HepG2 (cell line): ENCODE results near the gene PHYHIPL. TPM values are rescaled to one million over a fixed set of nuclear protein-coding genes. Genes with fewer than 3 reads are reported as not detected.

ENCODE experiments used
- DPF2 ChIP-seq: sonication (generic); formaldehyde crosslinking; IDR thresholded peaks from 2 replicates; pipeline ENCODE4 v1.4.0; 2020; ENCODE audit warnings: mild to moderate bottlenecking, low read depth, missing genetic modification reagents, borderline replicate concordance
- ELF3 ChIP-seq: IDR thresholded peaks from 2 replicates; pipeline ENCODE4 v1.6.1; 2016; ENCODE audit warnings: missing genetic modification reagents, missing compliant biosample characterization
- FOXJ3 ChIP-seq: sonication (generic); formaldehyde crosslinking; IDR thresholded peaks from 2 replicates; pipeline ENCODE4 v1.4.0; 2020; ENCODE audit warnings: missing genetic modification reagents, mild to moderate bottlenecking, borderline replicate concordance
- FOXK1 ChIP-seq: sonication (generic); formaldehyde crosslinking; IDR thresholded peaks from 2 replicates; pipeline ENCODE4 v1.4.0; 2020; ENCODE audit warnings: low read depth, missing genetic modification reagents, borderline replicate concordance
- GLI4 ChIP-seq: sonication (generic); formaldehyde crosslinking; IDR thresholded peaks from 2 replicates; pipeline ENCODE4 v1.5.1; 2020; ENCODE audit warnings: missing genetic modification reagents, mild to moderate bottlenecking, moderate library complexity, borderline replicate concordance
- HNF4A ChIP-seq: sonication (generic); formaldehyde crosslinking; IDR thresholded peaks from 2 replicates; pipeline ENCODE4 v1.4.0; 2020; ENCODE audit warnings: missing genetic modification reagents
- KAT2B ChIP-seq: fragments of 150-350 bp; IDR thresholded peaks from 2 replicates; pipeline ENCODE4 v1.6.1; 2014; ENCODE audit warnings: low read depth, low read length, borderline replicate concordance
- MED13 ChIP-seq: sonication (generic); formaldehyde crosslinking; IDR thresholded peaks from 2 replicates; pipeline ENCODE4 v1.5.0; 2020; ENCODE audit warnings: missing genetic modification reagents
- MIXL1 ChIP-seq: IDR thresholded peaks from 2 replicates; pipeline ENCODE4 v1.6.1; 2016
- NFIC ChIP-seq: IDR thresholded peaks from 2 replicates; pipeline ENCODE4 v1.6.1; 2012; ENCODE audit warnings: mild to moderate bottlenecking, low read length, inconsistent platforms
- PPARG ChIP-seq: conservative IDR thresholded peaks from 2 replicates; pipeline ENCODE4 v1.6.1; 2016; ENCODE audit warnings: missing biosample characterization, missing genetic modification reagents
- RARA ChIP-seq: IDR thresholded peaks from 2 replicates; pipeline ENCODE4 v1.6.1; 2016; ENCODE audit warnings: missing genetic modification reagents, missing compliant biosample characterization
- SOX6 ChIP-seq, 2 experiments: fragments of 450-650 bp in 1 of 2; sonication (generic) in 1 of 2; formaldehyde crosslinking in 1 of 2; IDR thresholded peaks; 2 replicates each; pipeline versions ENCODE4 v1.4.0 to v1.6.1; 2017 to 2020; ENCODE audit warnings: antibody characterized with exemption in 1 of 2, mild to moderate bottlenecking in 1 of 2, missing genetic modification reagents in 1 of 2
- ZNF570 ChIP-seq: sonication (generic); formaldehyde crosslinking; IDR thresholded peaks from 2 replicates; pipeline ENCODE4 v1.4.0; 2020; ENCODE audit warnings: mild to moderate bottlenecking, missing genetic modification reagents, borderline replicate concordance
- polyA plus RNA-seq, 8 experiments: library from polyadenylated mRNA; depleted of rRNA in 3 of 8; stranded (reverse) in 7 of 8; unstranded in 1 of 8; fragments of >200 nt; fragmentation: Illumina TruSeq in 4 of 8; extraction: Trizol in 4 of 8; gene quantifications; 2 replicates each; pipeline versions ENCODE4 v1.2.1 to v1.2.3, GENCODE V29; 2011 to 2016; ENCODE audit warnings: low read depth in 4 of 8, missing spikeins in 1 of 8, mixed read lengths in 1 of 8; ENCODE audit not compliant: insufficient read depth in 1 of 8
- total RNA-seq, 5 experiments: library from RNA; depleted of rRNA; stranded (reverse); fragments of >200 nt; fragmentation: Illumina TruSeq; extraction: Trizol; gene quantifications; 2 replicates each; pipeline ENCODE4 v1.2.3, GENCODE V29; 2016; ENCODE audit warnings: low read depth in 1 of 5
- TF ChIP-seq, protein P1 (sequence below): sonication (generic); formaldehyde crosslinking; conservative IDR thresholded peaks from 2 replicates; pipeline ENCODE4 v1.4.0; 2020; ENCODE audit warnings: missing genetic modification reagents
- TF ChIP-seq, protein P2 (sequence below): sonication (generic); formaldehyde crosslinking; IDR thresholded peaks from 2 replicates; pipeline ENCODE4 v1.4.0; 2020; ENCODE audit warnings: missing genetic modification reagents, mild to moderate bottlenecking, borderline replicate concordance
- TF ChIP-seq, protein P3 (sequence below): sonication (generic); formaldehyde crosslinking; IDR thresholded peaks from 2 replicates; pipeline ENCODE4 v1.4.0; 2020; ENCODE audit warnings: missing genetic modification reagents
- TF ChIP-seq, protein P4 (sequence below): IDR thresholded peaks from 2 replicates; pipeline ENCODE4 v1.6.1; 2016; ENCODE audit warnings: low read depth
- TF ChIP-seq, protein P5 (sequence below), 2 experiments: IDR thresholded peaks; 2 replicates each; pipeline ENCODE4 v1.6.1; 2011 to 2012; ENCODE audit warnings: low read length in 2 of 2, borderline replicate concordance in 1 of 2, low read depth in 1 of 2, mild to moderate bottlenecking in 1 of 2, moderate library complexity in 1 of 2

The PHYHIPL gene
- total and polyA plus RNA-seq, 2 of the 13 experiments (the other 11 are each of a cell fraction or from before 2014, with no cell fraction given), result 40.6 to 78.5 TPM

DNA sequence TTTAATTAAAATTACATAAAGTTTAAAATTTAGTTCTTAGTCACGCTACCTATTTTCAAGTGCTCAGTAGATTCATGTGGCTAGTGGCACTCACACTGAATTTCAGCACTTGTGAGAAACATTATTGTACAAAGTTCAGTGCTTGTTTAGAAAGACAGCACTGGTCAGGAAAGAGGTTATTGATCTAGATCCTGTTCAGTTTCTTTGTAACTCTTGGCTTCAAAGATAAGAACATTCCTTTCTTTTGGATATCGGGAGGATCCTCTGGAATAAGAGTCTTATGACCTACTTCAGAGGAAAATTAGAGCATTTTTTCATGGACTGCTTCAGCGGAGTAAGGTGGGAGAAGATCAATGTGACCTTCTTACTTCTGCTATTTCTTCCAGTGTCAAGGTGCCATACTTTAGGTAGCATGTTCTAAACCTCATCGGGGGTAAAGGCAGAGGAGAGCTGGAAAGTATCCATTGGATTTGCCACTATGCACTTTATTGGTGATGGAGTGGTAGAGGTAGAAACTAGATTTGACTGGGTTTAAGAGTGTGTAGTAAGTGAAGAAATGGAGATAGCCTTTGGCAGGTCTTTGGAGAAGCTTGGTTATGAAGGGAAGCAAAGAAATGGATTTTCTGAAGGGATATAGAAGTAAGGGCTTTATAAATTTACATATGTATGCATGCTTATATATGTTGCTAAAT lies 39.9 kb downstream of the PHYHIPL start (continued):
- no peak for TF ChIP-seq SOX6 (IDR thresholded peaks at IDR 0.05)
- peak; percentile 64; the same call in 1 of the 2 replicates for TF ChIP-seq SOX6 (CRISPR knock-in tag; IDR thresholded peaks at IDR 0.05)
- no peak for TF ChIP-seq ZNF570 (CRISPR knock-in tag)
- TF ChIP-seq, protein P1, sequence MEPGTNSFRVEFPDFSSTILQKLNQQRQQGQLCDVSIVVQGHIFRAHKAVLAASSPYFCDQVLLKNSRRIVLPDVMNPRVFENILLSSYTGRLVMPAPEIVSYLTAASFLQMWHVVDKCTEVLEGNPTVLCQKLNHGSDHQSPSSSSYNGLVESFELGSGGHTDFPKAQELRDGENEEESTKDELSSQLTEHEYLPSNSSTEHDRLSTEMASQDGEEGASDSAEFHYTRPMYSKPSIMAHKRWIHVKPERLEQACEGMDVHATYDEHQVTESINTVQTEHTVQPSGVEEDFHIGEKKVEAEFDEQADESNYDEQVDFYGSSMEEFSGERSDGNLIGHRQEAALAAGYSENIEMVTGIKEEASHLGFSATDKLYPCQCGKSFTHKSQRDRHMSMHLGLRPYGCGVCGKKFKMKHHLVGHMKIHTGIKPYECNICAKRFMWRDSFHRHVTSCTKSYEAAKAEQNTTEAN (CRISPR knock-in tag), result 0 out of 2 replicates have a peak, but pooled peaks have one; percentile 33
- TF ChIP-seq ELF3 (CRISPR knock-in tag), result 0 out of 2 replicates have a peak, but pooled peaks have one; percentile 18
- TF ChIP-seq, protein P2, sequence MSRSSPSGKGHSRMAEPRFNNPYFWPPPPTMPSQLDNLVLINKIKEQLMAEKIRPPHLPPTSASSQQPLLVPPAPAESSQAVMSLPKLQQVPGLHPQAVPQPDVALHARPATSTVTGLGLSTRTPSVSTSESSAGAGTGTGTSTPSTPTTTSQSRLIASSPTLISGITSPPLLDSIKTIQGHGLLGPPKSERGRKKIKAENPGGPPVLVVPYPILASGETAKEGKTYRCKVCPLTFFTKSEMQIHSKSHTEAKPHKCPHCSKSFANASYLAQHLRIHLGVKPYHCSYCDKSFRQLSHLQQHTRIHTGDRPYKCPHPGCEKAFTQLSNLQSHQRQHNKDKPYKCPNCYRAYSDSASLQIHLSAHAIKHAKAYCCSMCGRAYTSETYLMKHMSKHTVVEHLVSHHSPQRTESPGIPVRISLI (CRISPR knock-in tag), result peak; percentile 27; the same call in 1 of the 2 replicates
- TF ChIP-seq GLI4 (CRISPR knock-in tag), result no peak
- TF ChIP-seq HNF4A (CRISPR knock-in tag), result peak; percentile 88
- TF ChIP-seq FOXJ3, result 0 out of 2 replicates have a peak, but pooled peaks have one; percentile 41
- TF ChIP-seq MED13 (CRISPR knock-in tag), result peak; percentile 44; the same call in 1 of the 2 replicates
- TF ChIP-seq FOXK1 (CRISPR knock-in tag), result peak; percentile 31; the same call in 1 of the 2 replicates
- TF ChIP-seq, protein P3, sequence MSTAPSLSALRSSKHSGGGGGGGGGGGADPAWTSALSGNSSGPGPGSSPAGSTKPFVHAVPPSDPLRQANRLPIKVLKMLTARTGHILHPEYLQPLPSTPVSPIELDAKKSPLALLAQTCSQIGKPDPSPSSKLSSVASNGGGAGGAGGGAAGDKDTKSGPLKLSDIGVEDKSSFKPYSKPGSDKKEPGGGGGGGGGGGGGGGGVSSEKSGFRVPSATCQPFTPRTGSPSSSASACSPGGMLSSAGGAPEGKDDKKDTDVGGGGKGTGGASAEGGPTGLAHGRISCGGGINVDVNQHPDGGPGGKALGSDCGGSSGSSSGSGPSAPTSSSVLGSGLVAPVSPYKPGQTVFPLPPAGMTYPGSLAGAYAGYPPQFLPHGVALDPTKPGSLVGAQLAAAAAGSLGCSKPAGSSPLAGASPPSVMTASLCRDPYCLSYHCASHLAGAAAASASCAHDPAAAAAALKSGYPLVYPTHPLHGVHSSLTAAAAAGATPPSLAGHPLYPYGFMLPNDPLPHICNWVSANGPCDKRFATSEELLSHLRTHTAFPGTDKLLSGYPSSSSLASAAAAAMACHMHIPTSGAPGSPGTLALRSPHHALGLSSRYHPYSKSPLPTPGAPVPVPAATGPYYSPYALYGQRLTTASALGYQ (CRISPR knock-in tag), result peak; percentile 58; the same call in 1 of the 2 replicates
- TF ChIP-seq, protein P4, sequence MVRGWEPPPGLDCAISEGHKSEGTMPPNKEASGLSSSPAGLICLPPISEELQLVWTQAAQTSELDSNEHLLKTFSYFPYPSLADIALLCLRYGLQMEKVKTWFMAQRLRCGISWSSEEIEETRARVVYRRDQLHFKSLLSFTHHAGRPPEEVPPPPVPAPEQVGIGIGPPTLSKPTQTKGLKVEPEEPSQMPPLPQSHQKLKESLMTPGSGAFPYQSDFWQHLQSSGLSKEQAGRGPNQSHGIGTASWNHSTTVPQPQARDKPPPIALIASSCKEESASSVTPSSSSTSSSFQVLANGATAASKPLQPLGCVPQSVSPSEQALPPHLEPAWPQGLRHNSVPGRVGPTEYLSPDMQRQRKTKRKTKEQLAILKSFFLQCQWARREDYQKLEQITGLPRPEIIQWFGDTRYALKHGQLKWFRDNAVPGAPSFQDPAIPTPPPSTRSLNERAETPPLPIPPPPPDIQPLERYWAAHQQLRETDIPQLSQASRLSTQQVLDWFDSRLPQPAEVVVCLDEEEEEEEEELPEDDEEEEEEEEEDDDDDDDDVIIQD (CRISPR knock-in tag), result peak; percentile 50; the same call in 1 of the 2 replicates
- TF ChIP-seq, protein P5, sequence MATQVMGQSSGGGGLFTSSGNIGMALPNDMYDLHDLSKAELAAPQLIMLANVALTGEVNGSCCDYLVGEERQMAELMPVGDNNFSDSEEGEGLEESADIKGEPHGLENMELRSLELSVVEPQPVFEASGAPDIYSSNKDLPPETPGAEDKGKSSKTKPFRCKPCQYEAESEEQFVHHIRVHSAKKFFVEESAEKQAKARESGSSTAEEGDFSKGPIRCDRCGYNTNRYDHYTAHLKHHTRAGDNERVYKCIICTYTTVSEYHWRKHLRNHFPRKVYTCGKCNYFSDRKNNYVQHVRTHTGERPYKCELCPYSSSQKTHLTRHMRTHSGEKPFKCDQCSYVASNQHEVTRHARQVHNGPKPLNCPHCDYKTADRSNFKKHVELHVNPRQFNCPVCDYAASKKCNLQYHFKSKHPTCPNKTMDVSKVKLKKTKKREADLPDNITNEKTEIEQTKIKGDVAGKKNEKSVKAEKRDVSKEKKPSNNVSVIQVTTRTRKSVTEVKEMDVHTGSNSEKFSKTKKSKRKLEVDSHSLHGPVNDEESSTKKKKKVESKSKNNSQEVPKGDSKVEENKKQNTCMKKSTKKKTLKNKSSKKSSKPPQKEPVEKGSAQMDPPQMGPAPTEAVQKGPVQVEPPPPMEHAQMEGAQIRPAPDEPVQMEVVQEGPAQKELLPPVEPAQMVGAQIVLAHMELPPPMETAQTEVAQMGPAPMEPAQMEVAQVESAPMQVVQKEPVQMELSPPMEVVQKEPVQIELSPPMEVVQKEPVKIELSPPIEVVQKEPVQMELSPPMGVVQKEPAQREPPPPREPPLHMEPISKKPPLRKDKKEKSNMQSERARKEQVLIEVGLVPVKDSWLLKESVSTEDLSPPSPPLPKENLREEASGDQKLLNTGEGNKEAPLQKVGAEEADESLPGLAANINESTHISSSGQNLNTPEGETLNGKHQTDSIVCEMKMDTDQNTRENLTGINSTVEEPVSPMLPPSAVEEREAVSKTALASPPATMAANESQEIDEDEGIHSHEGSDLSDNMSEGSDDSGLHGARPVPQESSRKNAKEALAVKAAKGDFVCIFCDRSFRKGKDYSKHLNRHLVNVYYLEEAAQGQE (IDR thresholded peaks at IDR 0.05; ENCODE audit: borderline replicate concordance in 1 of 2, low read depth in 1 of 2, low read length in 2 of 2), result no peak
- TF ChIP-seq KAT2B, result no peak
- peak; percentile 81; the same call in 1 of the 2 replicates for TF ChIP-seq PPARG (CRISPR knock-in tag)
- peak; percentile 58 for TF ChIP-seq NFIC
- peak; percentile 68 for TF ChIP-seq DPF2 (CRISPR knock-in tag)
- peak; percentile 34; the same call in 1 of the 2 replicates for TF ChIP-seq RARA (CRISPR knock-in tag)
- TF ChIP-seq MIXL1 (CRISPR knock-in tag), result 0 out of 2 replicates have a peak, but pooled peaks have one; percentile 37
